Mesenchymal stem cell (in vitro differentiated cells and primary cell): ENCODE measurements around the gene AAGAB.

Experiments
- DNase-seq: peaks from one replicate; pipeline ENCODE4 v3.0.0-alpha.2; 2013
- H2AFZ ChIP-seq: one replicate; pipeline ENCODE4 v1.6.1; 2013; ENCODE audit warnings: low read depth, mild to moderate bottlenecking, control low read depth, inconsistent platforms, low read length, moderate library complexity
- H2AK5ac ChIP-seq: 2 replicates; pipeline ENCODE4 v1.6.1; 2013; ENCODE audit warnings: low read length, moderate library complexity, mild to moderate bottlenecking, inconsistent platforms; ENCODE audit not compliant: severe bottlenecking
- H2BK120ac ChIP-seq: one replicate; pipeline ENCODE4 v1.6.1; 2013; ENCODE audit warnings: low read depth, mild to moderate bottlenecking, inconsistent platforms, low read length, moderate library complexity
- H2BK12ac ChIP-seq, 2 experiments: one replicate each; pipeline ENCODE4 v1.6.1; 2013; ENCODE audit warnings: inconsistent platforms in 2 of 2, low read length in 2 of 2, mild to moderate bottlenecking in 2 of 2, moderate library complexity in 2 of 2, control low read depth in 1 of 2
- H2BK15ac ChIP-seq: one replicate; pipeline ENCODE4 v1.6.1; 2013; ENCODE audit warnings: mild to moderate bottlenecking, low read depth, inconsistent platforms; ENCODE audit not compliant: poor library complexity, severe bottlenecking
- H2BK5ac ChIP-seq: 2 replicates; pipeline ENCODE4 v1.6.1; 2013; ENCODE audit warnings: low read depth, mild to moderate bottlenecking, low read length, control low read depth, inconsistent platforms; ENCODE audit not compliant: poor library complexity, severe bottlenecking
- H3K14ac ChIP-seq, 2 experiments: one replicate each; pipeline ENCODE4 v1.6.1; 2013; ENCODE audit warnings: inconsistent platforms in 2 of 2, low read length in 2 of 2, control low read depth in 1 of 2, mild to moderate bottlenecking in 1 of 2, moderate library complexity in 1 of 2
- H3K18ac ChIP-seq, 2 experiments: one replicate each; pipeline ENCODE4 v1.6.1; 2013; ENCODE audit warnings: inconsistent platforms in 2 of 2, low read length in 2 of 2, control low read depth in 1 of 2, low read depth in 1 of 2, mild to moderate bottlenecking in 1 of 2
- H3K23ac ChIP-seq, 2 experiments: one replicate each; pipeline ENCODE4 v1.6.1; 2013; ENCODE audit warnings: inconsistent platforms in 2 of 2, low read length in 2 of 2, mild to moderate bottlenecking in 2 of 2, moderate library complexity in 2 of 2, control low read depth in 1 of 2
- H3K27ac ChIP-seq: 2 replicates; pipeline ENCODE4 v1.5.1; 2013; ENCODE audit warnings: mild to moderate bottlenecking, moderate library complexity, low read length, control low read depth, inconsistent platforms; ENCODE audit not compliant: poor library complexity, severe bottlenecking
- H3K27me3 ChIP-seq, 2 experiments: 2 replicates each; pipeline versions ENCODE4 v1.6.1 to v1.7.0; 2013; ENCODE audit warnings: low read length in 2 of 2, mild to moderate bottlenecking in 2 of 2, moderate library complexity in 2 of 2, control low read depth in 1 of 2, inconsistent platforms in 1 of 2; ENCODE audit not compliant: control insufficient read depth in 1 of 2, insufficient read depth in 1 of 2
- H3K36me3 ChIP-seq, 2 experiments: 2 replicates each; pipeline versions ENCODE4 v1.6.1 to v1.7.0; 2013; ENCODE audit warnings: low read length in 2 of 2, control low read depth in 1 of 2, inconsistent platforms in 1 of 2, low read depth in 1 of 2, mild to moderate bottlenecking in 1 of 2; ENCODE audit not compliant: insufficient read depth in 2 of 2, control insufficient read depth in 1 of 2
- H3K4ac ChIP-seq, 2 experiments: one replicate each; pipeline ENCODE4 v1.6.1; 2013; ENCODE audit warnings: inconsistent platforms in 2 of 2, low read length in 2 of 2, mild to moderate bottlenecking in 2 of 2, moderate library complexity in 2 of 2, control low read depth in 1 of 2, low read depth in 1 of 2
- H3K4me1 ChIP-seq: 2 replicates; pipeline ENCODE4 v1.6.1; 2013; ENCODE audit warnings: low read depth, low read length, control low read depth; ENCODE audit not compliant: control insufficient read depth, insufficient read depth
- H3K4me2 ChIP-seq: 2 replicates; pipeline ENCODE4 v1.6.1; 2013; ENCODE audit warnings: low read length, mild to moderate bottlenecking, inconsistent platforms; ENCODE audit not compliant: poor library complexity, severe bottlenecking
- H3K4me3 ChIP-seq, 2 experiments: 2 replicates each; pipeline versions ENCODE4 v1.5.1 to v1.7.0; 2013; ENCODE audit warnings: low read length in 2 of 2, mild to moderate bottlenecking in 2 of 2, control low read depth in 1 of 2, low read depth in 1 of 2; ENCODE audit not compliant: insufficient read depth in 1 of 2
- H3K79me1 ChIP-seq: replicated peaks from 2 replicates; pipeline ENCODE4 v1.6.1; 2013; ENCODE audit warnings: mild to moderate bottlenecking, control low read depth, low read length, inconsistent platforms; ENCODE audit not compliant: poor library complexity, severe bottlenecking
- H3K9ac ChIP-seq: 2 replicates; pipeline ENCODE4 v1.7.0; 2013; ENCODE audit warnings: mild to moderate bottlenecking, low read length, moderate library complexity
- H3K9me3 ChIP-seq: 2 replicates; pipeline ENCODE4 v1.7.0; 2013; ENCODE audit warnings: mild to moderate bottlenecking, low read length; ENCODE audit not compliant: control insufficient read depth
- H4K8ac ChIP-seq: one replicate; pipeline ENCODE4 v1.6.1; 2013; ENCODE audit warnings: inconsistent platforms, mild to moderate bottlenecking, low read length, moderate library complexity
- H4K91ac ChIP-seq: one replicate; pipeline ENCODE4 v1.6.1; 2013; ENCODE audit warnings: mild to moderate bottlenecking, low read length, inconsistent platforms
- WGBS: methylation state at CpG from one replicate; pipeline ENCODE4 v1.1.7; 2013; ENCODE audit warnings: mixed read lengths; 5-methylcytosine and 5-hydroxymethylcytosine counted together

AAGAB gene

DNA sequence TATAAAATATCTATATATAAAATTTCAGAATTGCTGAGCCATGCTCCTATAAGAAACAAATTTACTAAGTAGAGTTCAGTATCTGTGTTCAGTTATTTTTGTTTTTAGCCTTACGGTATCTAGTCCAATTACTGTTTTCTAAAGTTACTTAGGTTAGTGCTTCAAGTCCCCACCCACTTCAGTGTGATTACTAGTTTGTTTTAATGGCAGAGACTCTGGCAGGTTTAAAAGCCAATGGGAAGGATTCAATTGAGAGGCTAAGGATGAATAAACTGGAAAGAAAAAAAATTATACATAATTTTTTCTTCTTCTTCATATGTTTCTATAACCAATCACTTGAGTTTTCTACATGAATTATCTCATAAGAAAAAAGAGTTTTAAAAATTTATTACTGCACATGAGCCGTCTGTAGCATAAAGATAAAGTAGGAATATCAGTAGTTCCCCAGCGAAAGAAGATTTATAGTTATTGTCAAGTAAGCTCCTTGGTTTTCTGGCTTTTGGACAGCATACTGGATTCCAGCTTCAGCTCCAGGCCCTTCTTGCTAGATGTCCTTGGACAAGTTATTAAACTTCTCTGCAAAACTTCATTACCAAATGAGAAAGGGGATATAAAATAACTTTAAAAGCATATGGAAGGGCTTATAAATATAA, 46.8 kb downstream of the AAGAB start:
- no peak overlapping the region for H2AK5ac ChIP-seq
- no peak overlapping the region for H2BK5ac ChIP-seq
- no peak overlapping the region for H2BK15ac ChIP-seq
- no peak overlapping the region for H3K27ac ChIP-seq
- no peak overlapping the region for H2AFZ ChIP-seq
- H2BK12ac ChIP-seq = no peak overlapping the region
- H3K4me3 ChIP-seq = no peak overlapping the region
- H3K14ac ChIP-seq = no peak overlapping the region
- H3K27me3 ChIP-seq = no peaks in the 10 kb centered on the region
- WGBS = 100% methylated on average over 2 of the region's 3 CpGs
- H4K8ac ChIP-seq = no peak overlapping the region
- no peaks in the 10 kb centered on the region for H3K9me3 ChIP-seq
- H4K91ac ChIP-seq = no peak overlapping the region
- no peak overlapping the region for H3K9ac ChIP-seq
- no peak for DNase-seq
- H3K36me3 ChIP-seq = peaks cover 2 to 69% of the 10 kb centered on the region in 2 experiments
- H2BK120ac ChIP-seq = no peak overlapping the region
- H3K79me1 ChIP-seq = peaks cover 9% of the 10 kb centered on the region
- no peak overlapping the region for H3K18ac ChIP-seq
- H3K4me2 ChIP-seq = no peak overlapping the region
- H3K4ac ChIP-seq = no peak overlapping the region
- no peaks in the 10 kb centered on the region for H3K4me1 ChIP-seq
- H3K23ac ChIP-seq = no peak overlapping the region

DNA sequence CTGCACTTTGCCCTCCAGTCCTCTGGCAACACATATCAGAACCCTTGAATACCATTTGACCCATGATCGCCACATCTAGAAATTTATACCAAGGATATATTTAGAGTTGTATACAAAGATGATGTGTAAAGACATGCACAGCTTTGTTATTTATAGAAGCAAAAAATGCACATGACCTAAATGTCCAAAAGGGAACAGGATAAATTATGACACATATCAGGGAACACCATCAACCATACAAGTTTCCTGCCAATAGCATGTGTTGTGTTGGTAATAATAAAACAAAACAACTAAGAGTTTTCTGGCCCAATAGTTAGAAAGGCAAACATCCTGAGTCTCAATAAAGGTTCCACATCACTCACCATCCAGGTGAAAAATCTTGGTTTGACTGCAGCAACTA, 51.5 kb downstream of the AAGAB start:
- Histone ChIP-seq H3K27ac (no peak overlapping the region), H3K4ac (no peak overlapping the region), H2AK5ac (no peak overlapping the region), H3K23ac (no peak overlapping the region), H3K18ac (no peak overlapping the region), H2BK15ac (no peak overlapping the region), H3K36me3 (peaks cover 13 to 86% of the 10 kb centered on the region in 2 experiments), H3K4me1 (peaks cover 2% of the 10 kb centered on the region), H3K27me3 (no peaks in the 10 kb centered on the region), H3K4me3 (no peak overlapping the region), H2BK12ac (no peak overlapping the region), H4K8ac (no peak overlapping the region), H3K9ac (no peak overlapping the region), H2AFZ (no peak overlapping the region), H3K79me1 (no peaks in the 10 kb centered on the region), H2BK120ac (no peak overlapping the region), H3K9me3 (no peaks in the 10 kb centered on the region), H2BK5ac (no peak overlapping the region), H4K91ac (no peak overlapping the region), H3K14ac (no peak overlapping the region), H3K4me2 (no peak overlapping the region)
- DNase-seq = no peak
- WGBS = no CpG with 5 or more reads among the region's 1 CpG

DNA sequence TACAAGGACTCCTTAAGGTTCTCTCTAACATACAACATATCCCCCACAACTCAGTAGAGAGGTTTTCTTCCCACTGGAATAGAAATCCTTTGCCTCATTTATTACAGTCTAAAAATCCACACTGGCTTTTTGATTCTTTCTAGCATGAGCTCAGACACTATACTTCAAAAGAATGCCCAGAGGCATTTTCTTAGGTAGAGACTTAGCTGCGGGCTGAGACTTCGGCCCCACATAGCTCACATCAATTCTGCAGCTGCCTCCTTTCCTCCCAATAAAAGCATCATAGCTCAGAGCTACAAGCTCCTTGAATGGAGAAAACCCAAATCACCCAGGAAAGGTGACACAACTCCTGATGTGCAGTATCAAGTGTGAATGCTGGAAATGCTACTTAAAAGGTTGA, 52.4 kb downstream of the AAGAB start:
- no peak overlapping the region for H2BK120ac ChIP-seq
- no peak overlapping the region for H2BK12ac ChIP-seq
- no peak overlapping the region for H3K14ac ChIP-seq
- no peak overlapping the region for H3K27ac ChIP-seq
- H3K4me3 ChIP-seq = no peak overlapping the region
- no peak for DNase-seq
- no peaks in the 10 kb centered on the region for H3K27me3 ChIP-seq
- H2BK15ac ChIP-seq = no peak overlapping the region
- H4K8ac ChIP-seq = no peak overlapping the region
- H3K9me3 ChIP-seq = no peaks in the 10 kb centered on the region
- H4K91ac ChIP-seq = no peak overlapping the region
- WGBS = 100% methylated on average over 2 of the region's 2 CpGs
- H3K4me1 ChIP-seq = peaks cover 2% of the 10 kb centered on the region
- H3K79me1 ChIP-seq = no peaks in the 10 kb centered on the region
- H3K18ac ChIP-seq = no peak overlapping the region
- no peak overlapping the region for H2AK5ac ChIP-seq
- H3K9ac ChIP-seq = no peak overlapping the region
- peaks cover 16 to 77% of the 10 kb centered on the region in 2 experiments for H3K36me3 ChIP-seq
- H3K4ac ChIP-seq = no peak overlapping the region
- no peak overlapping the region for H2BK5ac ChIP-seq
- no peak overlapping the region for H3K23ac ChIP-seq
- no peak overlapping the region for H3K4me2 ChIP-seq
- no peak overlapping the region for H2AFZ ChIP-seq

DNA sequence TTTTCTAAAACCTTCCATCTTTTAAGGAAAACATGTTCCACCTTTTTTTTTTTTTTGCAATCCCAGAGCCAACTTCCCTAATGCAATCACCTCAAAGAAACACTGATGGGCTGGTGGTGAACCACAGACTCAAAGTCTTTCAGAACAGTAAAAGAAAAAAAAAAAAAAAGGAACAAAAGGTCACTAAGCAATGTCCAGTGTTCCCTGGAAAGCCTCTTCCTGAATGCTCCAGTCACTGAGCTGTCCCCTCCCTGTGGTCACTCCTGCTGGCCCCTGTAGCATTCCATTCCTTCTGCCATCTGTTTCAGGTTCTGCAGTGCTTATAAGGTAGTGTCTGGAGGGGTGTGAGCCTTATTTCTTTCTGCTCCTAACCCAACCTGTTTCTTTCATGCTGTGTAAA, 53.3 kb downstream of the AAGAB start:
- Histone ChIP-seq H3K9ac (no peak overlapping the region), H3K4me2 (no peak overlapping the region), H3K14ac (no peak overlapping the region), H2BK5ac (no peak overlapping the region), H3K4me1 (peaks cover 3% of the 10 kb centered on the region), H3K79me1 (no peaks in the 10 kb centered on the region), H3K23ac (no peak overlapping the region), H3K27me3 (no peaks in the 10 kb centered on the region), H4K91ac (no peak overlapping the region), H2AK5ac (no peak overlapping the region), H2BK12ac (no peak overlapping the region), H4K8ac (no peak overlapping the region), H3K4me3 (no peak overlapping the region), H3K4ac (no peak overlapping the region), H2BK15ac (no peak overlapping the region), H3K9me3 (no peaks in the 10 kb centered on the region), H2AFZ (no peak overlapping the region), H3K18ac (no peak overlapping the region), H2BK120ac (no peak overlapping the region), H3K36me3 (peaks cover 17 to 67% of the 10 kb centered on the region in 2 experiments), H3K27ac (no peak overlapping the region)
- peak; percentile 69 for DNase-seq
